HG02885 (cell line): ENCODE results near the gene YWHAB.

ENCODE experiments used
- ATAC-seq: cut with Tn5 transposase; IDR thresholded peaks from one replicate; pipeline ENCODE4 v1.9.1; 2021; ENCODE audit warnings: mild to moderate bottlenecking; ENCODE audit not compliant: unreplicated experiment, poor library complexity

Gene YWHAB

GRCh38 chr20:44910690-44911262 is 25.3 kb downstream of the YWHAB start:
- no peak for ATAC-seq

DNA sequence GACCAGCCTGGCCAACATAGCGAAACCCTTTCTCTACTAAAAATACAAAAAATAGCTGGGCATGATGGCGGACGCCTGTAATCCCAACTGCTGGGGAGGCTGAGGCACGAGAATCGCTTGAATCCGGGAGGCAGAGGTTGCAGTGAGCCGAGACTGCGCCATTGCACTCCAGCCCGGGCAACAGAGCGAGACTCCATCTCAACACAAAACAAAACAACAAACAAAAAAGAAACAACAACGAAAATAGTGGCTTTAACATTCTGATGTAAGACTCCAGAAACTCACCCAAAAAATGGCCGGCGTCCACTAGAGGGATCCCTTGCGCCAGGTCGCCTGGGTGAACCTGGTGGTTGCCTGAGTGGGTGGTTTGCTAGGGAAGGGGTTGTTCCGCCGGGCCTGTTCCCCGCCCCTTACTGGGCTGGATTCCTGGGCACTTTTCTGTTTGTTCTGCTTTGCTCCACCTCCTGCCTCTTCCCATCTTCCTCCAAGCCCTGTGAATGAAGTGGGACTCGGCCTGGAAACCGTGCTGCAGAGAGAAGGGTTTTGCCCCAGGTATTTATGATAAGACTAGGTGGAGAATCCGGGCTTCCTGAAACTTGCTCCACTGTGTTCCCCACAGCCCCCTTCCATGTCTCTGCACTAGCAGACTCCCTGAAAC is 25.9 kb downstream of the YWHAB start:
- no peak for ATAC-seq

GRCh38 chr20:44912189-44912588 is 26.7 kb downstream of the YWHAB start:
- no peak for ATAC-seq

GRCh38 chr20:44914924-44915323 is 29.4 kb downstream of the YWHAB start:
- ATAC-seq = no peak

DNA sequence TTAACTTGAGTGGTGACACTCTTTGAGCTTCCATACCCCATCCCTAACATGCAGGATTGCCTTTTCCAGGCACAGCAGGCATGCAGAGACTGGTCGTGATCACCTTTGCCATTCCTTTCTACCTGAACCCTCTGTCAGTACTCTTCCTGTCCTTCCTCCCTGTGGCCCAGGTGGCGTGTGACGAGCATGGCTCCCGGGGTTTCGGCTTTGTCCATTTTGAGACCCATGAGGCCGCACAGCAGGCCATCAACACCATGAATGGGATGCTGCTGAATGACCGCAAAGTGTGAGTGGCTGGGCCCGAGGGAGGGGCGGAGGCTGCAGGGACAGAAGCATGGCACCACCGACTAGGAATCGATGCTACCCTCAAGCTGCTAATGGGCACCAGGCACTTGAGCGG is 31.1 kb downstream of the YWHAB start:
- no peak for ATAC-seq

DNA sequence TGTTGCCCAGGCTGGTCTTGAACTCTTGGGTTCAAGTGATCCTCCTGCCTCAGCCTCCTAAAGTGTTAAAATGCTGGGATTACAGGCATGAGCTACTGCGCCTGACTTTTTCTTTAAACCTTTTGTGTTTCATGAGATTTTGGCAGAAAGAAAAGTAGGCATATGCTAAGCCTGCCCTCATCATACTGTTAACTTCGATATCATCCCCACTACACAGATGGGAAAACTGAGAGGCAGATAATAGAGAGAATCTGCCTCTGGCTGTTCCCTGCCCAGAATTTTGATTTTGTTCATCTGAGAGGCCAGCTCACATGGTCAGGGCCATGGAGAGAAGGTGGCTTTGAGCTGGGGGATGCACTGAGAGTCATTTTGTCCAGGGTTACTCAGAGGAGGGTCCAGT is 31.9 kb downstream of the YWHAB start:
- ATAC-seq = no peak

DNA sequence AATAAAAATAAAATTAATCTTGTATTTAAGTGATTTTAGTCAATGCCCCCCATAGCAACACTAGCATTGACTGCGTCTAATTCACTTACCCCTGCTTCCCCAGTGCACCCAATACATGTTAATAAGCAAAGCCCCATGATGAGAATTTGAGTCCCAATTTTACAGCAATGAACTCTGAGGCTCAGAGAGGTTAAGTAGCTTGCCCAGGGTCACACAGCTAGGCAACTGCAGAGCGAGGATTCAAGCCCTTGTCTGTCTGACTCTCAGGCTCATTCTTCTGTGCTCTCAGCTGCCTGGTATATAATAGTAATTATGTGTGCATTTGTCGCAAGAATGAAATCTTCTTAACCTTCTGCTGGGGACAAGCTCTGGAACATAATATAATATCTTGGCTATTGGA is 32.8 kb downstream of the YWHAB start:
- ATAC-seq = no peak

- no peak for ATAC-seq
These were observed 33.3 kb downstream of the YWHAB start for GRCh38 chr20:44918761-44919160.

GRCh38 chr20:44921447-44921846 is 35.9 kb downstream of the YWHAB start:
- ATAC-seq = no peak

DNA sequence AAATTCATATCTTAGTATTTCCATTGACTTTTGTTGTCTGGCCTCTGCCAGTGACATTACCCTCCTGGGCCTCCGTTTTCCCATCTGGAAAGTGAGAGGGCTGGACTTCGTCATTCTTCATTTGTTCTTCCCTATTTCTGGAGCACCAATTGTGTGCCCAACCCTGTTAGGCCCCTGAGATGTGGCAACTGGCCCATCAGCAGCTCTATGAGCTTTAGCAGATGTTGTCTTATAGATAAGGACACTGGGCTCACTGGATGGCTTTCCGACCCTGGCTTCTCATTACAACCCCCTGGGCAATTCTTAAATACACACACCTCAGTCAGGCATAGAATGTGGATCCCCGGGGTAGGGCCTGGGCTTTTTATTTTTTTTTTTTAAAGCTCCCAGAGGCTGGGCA is 39.0 kb downstream of the YWHAB start:
- ATAC-seq = no peak

DNA sequence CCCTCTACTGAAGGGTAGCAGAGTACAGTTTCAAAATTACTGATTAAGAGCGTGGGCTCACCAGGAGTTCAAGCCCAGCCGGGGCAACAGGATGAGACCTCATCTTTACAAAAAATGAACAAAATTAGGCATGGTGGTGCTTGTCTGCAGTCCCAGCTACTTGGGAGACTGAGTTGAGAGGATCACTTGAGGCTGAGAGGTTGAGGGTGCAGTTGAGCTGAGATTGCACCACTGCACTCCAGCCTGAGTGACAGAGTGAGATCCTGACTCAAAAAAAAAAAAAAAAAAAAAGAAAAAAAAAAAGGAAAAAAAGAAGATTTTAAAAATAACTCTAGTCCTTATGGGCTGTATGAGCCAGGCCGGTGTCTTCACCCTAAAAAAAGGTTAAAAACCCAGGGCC is 43.1 kb downstream of the YWHAB start:
- ATAC-seq = no peak

DNA sequence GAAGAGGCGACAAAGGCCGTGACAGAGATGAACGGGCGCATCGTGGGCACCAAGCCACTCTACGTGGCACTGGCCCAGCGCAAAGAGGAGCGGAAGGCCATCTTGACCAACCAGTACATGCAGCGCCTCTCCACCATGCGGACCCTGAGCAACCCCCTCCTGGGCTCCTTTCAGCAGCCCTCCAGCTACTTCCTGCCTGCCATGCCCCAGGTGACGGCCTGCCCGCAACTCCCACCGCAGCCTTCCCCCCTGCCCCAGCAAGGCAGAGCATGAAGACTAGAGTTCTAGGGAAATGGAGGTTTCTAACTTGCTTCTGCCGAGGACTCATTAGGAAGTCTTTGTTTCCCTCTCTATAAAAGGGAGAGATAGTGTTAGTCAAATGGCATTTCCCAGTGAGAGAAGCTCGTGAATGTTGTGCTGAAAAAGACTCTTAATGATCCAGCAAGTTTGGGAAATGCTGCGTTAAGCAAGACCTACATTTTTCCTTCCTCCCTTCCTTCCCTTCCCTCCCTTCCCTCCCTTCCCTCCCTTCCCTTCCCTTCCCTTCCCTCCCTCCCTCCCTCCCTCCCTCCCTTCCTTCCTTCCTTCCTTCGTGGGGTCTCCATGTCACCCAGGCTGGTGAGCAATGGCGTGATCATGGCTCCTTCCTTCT is 45.1 kb downstream of the YWHAB start:
- ATAC-seq = no peak

GRCh38 chr20:44931911-44932310 is 46.4 kb downstream of the YWHAB start:
- ATAC-seq = no peak

DNA sequence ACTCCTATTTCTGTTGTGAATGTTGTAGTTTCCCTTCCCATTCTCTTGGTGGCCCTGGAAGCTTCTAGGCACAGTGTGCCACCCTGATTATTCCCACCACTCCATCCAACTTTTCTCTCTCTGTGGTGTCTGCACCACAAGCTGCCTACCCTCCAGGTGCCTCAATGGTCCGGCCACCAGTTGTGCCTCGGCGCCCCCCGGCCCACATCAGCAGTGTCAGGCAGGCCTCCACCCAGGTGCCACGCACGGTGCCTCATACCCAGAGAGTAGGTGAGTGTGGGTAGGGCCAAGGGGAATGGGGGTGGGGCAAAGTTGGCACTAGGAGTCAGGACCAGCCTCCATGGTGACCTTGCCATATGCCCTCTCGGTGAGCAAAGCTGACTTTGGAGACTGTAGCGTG is 47.4 kb downstream of the YWHAB start:
- ATAC-seq = no peak

- ATAC-seq = no peak
These were observed 51.0 kb downstream of the YWHAB start for GRCh38 chr20:44936510-44936909.

GRCh38 chr20:44938637-44939036 is 53.1 kb downstream of the YWHAB start:
- ATAC-seq = no peak

DNA sequence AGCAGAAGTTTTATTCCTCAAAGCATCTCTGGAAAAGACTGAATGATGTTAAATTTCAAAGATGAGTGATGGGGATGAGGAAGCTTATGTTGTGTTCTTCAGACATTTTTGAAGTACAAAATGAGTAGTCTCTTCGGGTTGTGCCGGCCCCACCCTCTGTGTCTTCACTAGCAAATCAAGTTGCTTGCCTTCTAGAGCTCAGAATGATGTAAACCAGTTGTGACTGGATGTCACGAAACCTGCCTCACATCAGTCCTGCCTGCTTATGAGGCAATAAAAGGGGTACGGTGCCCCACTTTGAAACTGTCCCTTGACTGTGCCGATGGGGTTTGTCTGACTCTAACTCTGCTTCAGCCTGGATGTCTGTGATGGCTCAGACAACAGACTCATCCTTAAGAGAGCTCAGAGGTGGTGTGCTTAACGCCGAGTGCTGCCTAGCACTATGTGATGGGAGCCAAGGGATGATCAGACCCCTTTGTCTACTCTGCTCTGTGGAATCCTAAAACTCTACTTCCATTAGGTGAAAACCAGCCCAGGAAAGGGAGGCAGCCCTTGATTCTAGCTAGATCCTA is 55.7 kb downstream of the YWHAB start:
- ATAC-seq = no peak

DNA sequence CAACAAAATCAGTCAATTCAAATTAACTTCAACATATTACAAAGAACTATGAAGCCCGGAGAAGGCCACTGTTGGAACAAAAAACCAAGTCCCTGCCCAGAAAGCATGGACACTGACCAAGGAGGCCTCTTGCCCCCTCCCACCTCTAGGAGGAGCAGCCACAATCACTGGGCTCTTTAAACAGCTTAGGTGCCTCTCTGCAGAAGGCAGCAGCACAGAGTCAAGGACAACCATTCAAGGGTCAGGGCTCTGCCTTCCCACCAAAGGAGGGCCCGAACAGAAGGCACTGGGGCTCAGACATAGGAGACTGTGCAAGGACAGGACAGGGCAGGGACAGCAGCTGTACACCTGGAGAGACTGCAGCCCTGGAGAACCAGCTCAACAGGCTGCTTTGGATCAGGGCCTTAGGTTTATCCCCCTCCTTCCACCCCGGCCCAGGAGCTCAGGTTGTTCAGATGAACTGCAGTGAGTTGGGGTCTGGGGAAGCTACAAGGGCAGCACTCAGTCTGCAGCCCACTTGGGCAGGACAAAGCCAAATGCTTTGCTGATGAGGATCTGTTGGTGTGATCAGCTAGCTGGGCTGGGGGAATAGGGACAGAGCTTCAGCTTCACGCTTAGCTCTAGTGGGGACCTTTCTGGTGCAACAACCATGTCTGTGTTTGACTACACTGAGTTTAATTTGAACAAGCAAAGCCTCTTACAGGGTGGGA is 56.9 kb downstream of the YWHAB start:
- no peak for ATAC-seq

DNA sequence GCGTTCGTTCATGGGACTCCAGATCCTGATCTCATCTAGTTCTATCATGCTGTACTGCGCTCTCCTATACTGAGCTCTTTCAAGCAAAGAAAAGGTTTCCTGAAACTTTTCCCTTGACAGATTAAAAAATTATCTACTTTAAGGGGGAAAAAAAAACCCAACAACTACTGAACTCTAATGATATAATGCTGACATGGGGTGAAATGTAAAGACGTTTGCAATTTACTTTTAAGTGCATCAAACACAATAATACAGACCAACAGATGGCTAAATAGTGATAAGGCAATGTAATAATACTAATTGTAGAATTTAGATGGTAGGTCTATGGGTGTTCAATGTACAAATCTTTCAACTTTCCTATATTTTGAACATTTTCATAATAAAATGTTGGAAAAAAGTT is 58.3 kb downstream of the YWHAB start:
- ATAC-seq = no peak

- no peak for ATAC-seq
These were observed 59.8 kb downstream of the YWHAB start for GRCh38 chr20:44945261-44945660.

- ATAC-seq = no peak
These were observed 60.9 kb downstream of the YWHAB start for GRCh38 chr20:44946271-44946852.
